LNCaP clone FGC (cell line): ENCODE results near the gene TMEM38A.
"Not testable (repeated sequence)": the region's sequence is repeated elsewhere in the genome, so short reads cannot be mapped to it uniquely, and the experiment has no call there.

Experiments used
- DNase-seq: peaks from one replicate; pipeline ENCODE4 v3.0.0-alpha.2; 2011; ENCODE audit warnings: low read depth
- H3K4me3 ChIP-seq: 2 replicates; pipeline ENCODE4 v1.5.1; 2011; ENCODE audit warnings: mild to moderate bottlenecking, low read depth, low read length, control low read depth
- CTCF ChIP-seq: IDR thresholded peaks from 2 replicates; pipeline ENCODE4 v1.5.1; 2012; ENCODE audit warnings: mild to moderate bottlenecking; ENCODE audit not compliant: control insufficient read depth, insufficient read depth; ENCODE audit errors: extremely low read depth

Gene TMEM38A

GRCh38 chr19:16673231-16673630, 12.3 kb downstream of the TMEM38A start:
- no peak overlapping the region for H3K4me3 ChIP-seq
- DNase-seq, result no peak
- TF ChIP-seq CTCF, result no peak

GRCh38 chr19:16673839-16674238, 12.9 kb downstream of the TMEM38A start:
- not testable (repeated sequence) for H3K4me3 ChIP-seq, DNase-seq

GRCh38 chr19:16676101-16676798, 15.3 kb downstream of the TMEM38A start:
- TF ChIP-seq CTCF, result no peak
- DNase-seq, result no peak
- H3K4me3 ChIP-seq, result no peak overlapping the region

GRCh38 chr19:16677055-16677454, 16.1 kb downstream of the TMEM38A start:
- no peak for DNase-seq
- no peak overlapping the region for H3K4me3 ChIP-seq
- TF ChIP-seq CTCF, result no peak

- H3K4me3 ChIP-seq, result no peak overlapping the region
- DNase-seq, result no peak
- TF ChIP-seq CTCF, result no peak
Observed at GRCh38 chr19:16678498-16678897, 17.6 kb downstream of the TMEM38A start.

GRCh38 chr19:16679811-16680210, 18.9 kb downstream of the TMEM38A start:
- TF ChIP-seq CTCF, result no peak
- no peak for DNase-seq
- H3K4me3 ChIP-seq, result no peak overlapping the region

- TF ChIP-seq CTCF, result no peak
- H3K4me3 ChIP-seq, result no peak overlapping the region
- no peak for DNase-seq
Observed at GRCh38 chr19:16682539-16682938, 21.6 kb downstream of the TMEM38A start.
